GM21723 (cell line): ENCODE results near the gene GPR176.
"Not testable (repeated sequence)": the region's sequence is repeated elsewhere in the genome, so short reads cannot be mapped to it uniquely, and the experiment has no call there.

ENCODE experiments used
- ATAC-seq: cut with Tn5 transposase; IDR thresholded peaks from one replicate; pipeline ENCODE4 v1.9.1; 2021; ENCODE audit warnings: mild to moderate bottlenecking, moderate library complexity; ENCODE audit not compliant: unreplicated experiment

The GPR176 gene

GRCh38 chr15:39814489-39814888, 105.6 kb downstream of the GPR176 start:
- ATAC-seq, result no peak

DNA sequence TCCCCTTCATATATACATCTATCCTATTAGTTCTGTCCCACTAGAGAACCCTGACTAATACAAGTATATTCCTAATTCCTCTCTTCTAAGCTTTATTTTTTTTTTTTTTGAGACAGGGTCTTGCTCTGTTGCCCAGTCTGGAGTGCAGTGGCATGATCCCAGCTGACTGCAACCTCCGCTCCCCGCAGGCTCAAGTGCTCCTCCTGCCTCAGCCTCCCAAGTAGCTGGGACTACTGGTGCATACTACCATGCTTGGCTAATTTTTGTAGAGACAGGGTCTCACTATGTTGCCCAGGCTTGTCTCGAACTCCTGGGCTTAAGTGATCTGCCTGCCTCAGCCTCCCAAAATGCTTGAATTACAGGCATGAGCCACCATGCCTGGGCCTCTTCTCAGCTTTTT, 107.4 kb downstream of the GPR176 start:
- ATAC-seq, result not testable (repeated sequence)

DNA sequence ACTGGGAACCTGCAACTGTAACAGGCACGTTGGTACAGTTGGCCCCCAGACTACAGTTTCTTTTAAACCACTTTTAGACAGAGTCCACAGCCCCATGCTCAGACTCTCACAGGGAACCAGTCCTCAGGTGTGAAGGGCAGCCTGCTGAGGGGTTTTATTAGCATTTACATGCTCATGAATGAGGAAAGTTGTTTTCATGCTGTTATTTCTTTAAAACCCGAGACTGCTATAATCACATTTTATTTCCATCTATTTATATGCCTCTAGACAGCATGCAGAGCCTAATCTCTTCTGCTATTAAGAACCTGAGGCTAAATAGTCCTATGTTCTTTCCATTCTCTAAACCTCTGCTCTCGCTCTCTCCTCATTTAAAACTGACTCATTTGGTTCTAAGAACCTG, 111.2 kb downstream of the GPR176 start:
- ATAC-seq, result no peak

GRCh38 chr15:39807791-39808190, 112.3 kb downstream of the GPR176 start:
- ATAC-seq, result no peak

DNA sequence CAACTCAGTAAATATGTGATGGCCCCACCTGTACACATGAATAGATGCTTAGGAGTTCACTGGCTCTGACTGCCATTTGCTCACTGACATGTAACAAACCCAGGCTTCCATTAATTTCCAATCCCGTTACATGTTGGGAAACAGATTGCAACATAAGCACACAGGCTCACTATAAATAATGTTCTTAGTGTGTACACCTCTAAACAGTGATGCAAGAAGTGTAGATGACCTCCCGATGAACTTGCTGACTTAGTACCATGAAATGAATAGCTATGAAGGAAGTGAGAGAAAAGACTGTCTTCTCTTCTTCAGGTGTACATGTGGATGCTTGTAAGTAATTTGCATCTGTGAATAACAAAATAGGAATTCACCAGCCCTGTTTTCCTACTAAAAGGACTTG, 116.0 kb downstream of the GPR176 start:
- no peak for ATAC-seq

- no peak for ATAC-seq
These were observed 117.0 kb downstream of the GPR176 start for GRCh38 chr15:39803016-39803415.

DNA sequence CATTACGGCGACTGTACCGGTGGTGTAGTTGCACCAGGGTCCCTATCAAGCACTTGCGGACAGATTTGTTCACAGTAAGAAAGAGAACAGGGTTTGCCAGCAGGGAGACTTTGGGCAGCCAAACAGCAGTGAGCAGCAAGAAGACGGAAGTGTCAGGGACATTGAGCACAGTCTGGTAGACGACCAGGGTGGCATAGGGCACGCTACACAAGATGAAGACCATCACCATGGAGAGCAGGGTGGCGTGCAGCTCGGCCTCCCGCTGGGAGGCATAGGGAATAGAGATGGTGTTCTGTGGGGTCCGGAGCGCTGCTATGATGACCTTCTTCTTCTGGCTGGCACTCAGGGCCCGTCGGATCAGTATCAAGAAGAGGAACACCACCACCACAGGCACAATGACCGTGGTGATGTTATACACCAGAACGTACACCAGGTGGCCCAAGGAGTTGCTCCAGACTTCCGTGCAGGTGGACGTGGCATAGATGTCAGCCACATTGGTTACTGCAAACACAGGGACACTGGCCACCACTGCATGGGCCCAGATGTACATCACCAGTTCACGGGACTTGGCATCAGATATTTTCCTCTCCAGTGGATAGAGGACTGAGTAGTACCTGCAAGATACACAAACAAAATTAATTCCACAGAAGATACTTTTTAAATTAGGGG, 118.3 kb downstream of the GPR176 start:
- no peak for ATAC-seq

- no peak for ATAC-seq
These were observed 120.5 kb downstream of the GPR176 start for GRCh38 chr15:39799552-39800011.

GRCh38 chr15:39798382-39798781, 121.7 kb downstream of the GPR176 start:
- no peak for ATAC-seq

GRCh38 chr15:39797407-39797806, 122.7 kb downstream of the GPR176 start:
- ATAC-seq, result no peak

DNA sequence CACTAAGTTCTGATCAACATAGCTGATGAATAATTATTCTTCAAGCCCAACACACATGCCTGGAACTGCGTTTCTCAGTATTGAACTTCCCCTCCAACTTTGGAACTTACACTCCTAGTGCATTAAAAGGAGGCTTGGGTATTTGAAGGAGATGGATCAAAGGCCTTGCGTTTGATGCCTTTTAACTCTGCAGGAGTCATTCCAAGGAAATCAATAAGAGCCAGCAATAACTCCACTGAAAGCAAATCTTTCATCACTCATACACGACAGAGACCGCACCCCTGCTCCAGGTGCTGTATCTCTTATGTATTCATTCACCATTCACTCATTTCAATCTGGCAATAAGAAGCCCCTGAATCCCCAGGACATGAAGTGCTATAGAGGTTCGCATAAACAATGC, 123.5 kb downstream of the GPR176 start:
- no peak for ATAC-seq

GRCh38 chr15:39795486-39795885, 124.6 kb downstream of the GPR176 start:
- no peak for ATAC-seq

GRCh38 chr15:39794954-39795353, 125.1 kb downstream of the GPR176 start:
- ATAC-seq, result no peak

- ATAC-seq, result no peak
These were observed 126.1 kb downstream of the GPR176 start for GRCh38 chr15:39793923-39794322.

GRCh38 chr15:39792844-39793335, 127.2 kb downstream of the GPR176 start:
- ATAC-seq, result no peak

DNA sequence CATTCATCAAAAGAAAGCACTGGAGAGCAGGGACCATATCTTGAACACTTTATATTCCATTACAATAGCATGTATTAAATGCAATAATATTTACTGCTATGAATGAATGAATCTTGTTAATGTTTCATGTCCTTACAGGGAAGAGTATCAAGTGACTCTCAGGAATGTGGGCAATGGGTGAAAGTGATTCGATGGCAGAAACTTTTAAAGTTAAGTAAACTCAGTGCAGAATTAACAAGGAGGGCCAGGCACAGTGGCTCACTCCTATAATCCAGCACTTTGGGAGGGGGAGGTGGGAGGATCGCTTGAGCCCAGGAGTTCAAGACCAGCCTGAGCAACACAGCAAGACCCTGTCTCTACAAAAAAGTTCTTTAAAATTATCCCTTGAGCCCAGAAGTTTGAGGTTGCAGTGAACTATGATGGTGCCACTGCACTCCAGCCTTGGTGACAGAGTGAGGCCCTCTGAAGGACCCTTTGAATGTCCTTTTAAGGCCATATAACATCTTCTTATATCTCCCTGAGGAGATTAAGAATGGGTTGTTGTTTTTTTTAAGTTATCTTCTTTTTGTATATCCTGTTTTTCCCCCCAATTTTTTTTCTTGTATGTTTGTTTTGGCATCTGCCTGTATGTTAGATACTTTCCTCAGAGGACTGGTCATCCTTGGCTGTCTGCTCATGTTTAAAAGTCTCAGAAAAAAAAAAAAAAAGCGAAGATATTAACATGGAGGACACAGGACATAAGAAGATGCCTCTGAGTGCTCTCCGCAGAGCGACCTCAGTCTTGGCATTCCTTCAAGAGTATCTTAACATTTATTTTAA, 127.8 kb downstream of the GPR176 start:
- no peak for ATAC-seq

GRCh38 chr15:39789736-39790135, 130.3 kb downstream of the GPR176 start:
- ATAC-seq, result no peak

DNA sequence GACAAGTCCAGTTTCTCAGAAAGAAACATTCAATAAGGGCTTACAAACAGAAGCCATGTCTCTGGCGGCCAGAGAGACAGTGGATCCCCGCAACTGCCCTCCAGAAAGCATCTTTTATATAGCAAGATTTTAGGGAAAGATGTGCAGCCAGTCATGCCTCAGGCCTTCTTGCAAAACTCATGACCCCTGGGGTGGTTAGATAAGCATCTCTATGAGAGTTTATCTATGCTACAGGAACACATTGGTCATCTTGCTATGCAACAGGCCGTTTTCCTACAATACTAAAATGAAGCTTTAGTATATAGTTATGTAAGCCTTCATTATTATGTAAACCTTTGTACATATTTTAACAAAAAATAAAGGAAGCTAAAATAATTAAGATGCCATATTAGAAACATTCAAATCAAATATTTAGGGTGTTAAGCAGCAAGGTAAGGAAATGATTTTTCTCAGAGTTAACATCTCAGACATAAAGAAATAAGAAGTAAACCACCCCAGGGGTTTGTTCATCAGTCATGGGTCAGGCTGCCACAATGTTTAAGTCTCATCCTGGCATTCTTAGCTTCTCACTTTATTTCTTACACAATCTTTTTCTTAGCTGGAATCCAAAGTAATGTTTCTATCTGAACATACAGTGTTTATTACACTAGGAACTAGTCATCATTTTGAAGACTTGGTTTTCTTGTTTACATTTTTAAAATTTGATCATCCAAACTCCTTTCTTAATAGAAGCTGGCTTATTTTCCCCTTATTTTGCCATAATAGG, 131.1 kb downstream of the GPR176 start:
- no peak for ATAC-seq

GRCh38 chr15:39788108-39788507, 132.0 kb downstream of the GPR176 start:
- no peak for ATAC-seq

DNA sequence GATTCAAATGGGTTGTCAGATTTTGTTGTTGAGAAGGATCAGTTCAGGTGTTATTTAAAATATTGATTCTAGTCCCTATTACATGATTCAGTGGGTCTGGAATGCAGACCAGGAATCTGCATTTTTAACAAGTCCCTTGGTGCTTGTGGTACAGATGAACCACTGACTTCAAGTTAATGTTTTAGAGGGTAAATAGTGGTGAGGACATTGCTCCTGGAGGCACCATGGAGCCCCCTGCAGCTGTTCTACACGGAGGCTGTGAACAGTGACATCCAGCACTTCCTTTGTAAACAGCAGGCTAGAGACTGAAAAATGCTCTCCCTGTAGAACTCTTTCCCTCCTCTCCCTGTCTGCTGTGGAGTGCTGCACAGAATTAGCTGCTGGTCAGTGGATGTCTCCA, 132.6 kb downstream of the GPR176 start:
- no peak for ATAC-seq

DNA sequence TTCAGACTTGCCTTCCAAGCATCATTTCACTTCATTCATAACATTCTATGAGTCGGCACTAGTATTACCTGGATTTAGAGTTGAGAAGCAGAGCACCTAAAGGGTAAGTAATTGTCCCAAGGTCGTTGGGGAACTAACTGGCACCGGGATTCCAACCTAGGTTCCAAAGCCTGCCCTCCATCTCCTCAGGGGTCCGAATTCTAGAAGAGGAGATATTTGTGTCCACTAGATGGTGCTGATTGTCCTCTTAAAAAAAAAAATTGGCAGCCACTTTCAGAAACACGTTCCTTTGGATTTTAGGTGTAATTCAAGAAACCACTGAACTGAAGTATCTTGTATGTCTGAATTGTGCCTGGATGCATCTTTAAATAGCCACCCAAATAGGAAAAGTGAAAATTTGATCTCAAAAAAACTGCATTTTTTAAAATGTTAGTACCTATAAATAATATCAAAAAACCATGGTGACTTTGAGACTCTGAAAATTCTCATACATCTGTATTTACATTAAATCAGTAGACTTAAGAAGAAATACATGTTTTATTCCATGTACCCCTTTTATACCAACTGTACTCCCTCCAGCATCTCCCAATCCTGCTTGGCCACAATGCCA, 133.5 kb downstream of the GPR176 start:
- ATAC-seq, result no peak
